ENCODE results near the gene GPR161.
A peak's percentile ranks its signal among the peaks of the same experiment; 100 is the strongest.

GPR161 gene

DNA sequence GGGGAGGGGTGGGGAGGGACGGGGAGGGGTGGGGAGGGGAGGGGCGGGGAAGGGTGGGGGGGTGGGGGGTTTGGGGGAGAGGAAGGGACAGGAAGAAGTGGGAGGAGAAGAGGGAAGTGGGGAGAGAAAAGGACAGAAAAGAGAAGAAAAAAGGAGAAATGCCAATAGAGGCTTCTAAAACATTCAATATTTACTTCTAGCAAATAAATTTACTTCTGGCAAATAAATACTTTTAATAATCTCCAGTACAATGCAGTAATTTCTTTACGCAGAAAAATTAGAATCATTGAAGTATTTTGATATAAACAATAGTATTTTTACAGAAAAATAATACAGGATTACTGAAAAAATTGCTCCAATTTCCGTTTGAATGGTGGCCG is 9.4 kb upstream of the GPR161 start:
- DNase-seq, result no peak

DNA sequence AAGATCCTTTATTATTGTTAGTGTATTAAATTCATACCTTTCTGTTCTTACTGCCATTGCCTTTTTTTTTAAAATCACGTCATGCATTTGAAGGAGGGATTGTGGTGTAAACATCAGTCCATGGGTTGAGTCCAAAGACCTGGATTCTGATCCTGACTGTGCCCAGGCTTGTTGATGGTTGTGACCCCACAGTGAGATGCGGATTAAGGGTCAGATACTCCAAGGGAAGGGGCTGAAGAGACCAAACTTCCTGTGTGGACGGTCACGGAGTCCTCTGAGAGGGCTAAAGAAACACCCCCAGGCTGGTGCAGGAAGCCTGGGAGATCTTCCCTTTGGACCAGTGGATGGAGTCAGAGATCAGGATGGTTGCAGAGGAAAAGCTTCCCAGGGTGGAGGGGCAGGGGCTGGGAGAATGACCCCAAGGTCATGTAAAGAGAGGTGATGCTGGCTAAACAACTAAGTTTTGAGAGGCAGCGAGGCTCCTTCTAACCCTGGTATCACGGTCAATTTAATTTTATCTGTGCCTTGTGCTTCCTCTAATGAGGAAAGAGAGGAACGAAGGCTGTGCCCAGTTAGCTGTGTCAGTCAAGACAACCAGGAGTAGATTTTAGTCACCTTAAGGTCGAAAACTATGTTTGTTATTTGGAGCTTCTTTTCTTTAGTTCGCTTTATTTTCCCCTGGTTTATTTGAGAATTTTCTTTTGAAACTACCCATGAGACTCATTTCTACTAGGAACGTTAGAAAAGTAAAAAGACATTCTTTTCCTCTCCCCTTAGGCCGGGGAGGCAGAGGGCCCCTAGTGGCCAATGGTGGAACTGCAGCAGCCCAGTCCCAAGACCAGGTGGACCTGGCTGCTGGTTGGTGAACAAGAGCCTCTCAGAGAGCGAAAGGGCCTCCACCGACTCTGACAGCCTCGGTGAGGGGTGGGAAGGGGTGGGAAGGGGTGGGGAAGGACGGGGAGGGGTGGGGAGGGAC is 8.7 kb upstream of the GPR161 start:
- peak; percentile 20 for DNase-seq

DNA sequence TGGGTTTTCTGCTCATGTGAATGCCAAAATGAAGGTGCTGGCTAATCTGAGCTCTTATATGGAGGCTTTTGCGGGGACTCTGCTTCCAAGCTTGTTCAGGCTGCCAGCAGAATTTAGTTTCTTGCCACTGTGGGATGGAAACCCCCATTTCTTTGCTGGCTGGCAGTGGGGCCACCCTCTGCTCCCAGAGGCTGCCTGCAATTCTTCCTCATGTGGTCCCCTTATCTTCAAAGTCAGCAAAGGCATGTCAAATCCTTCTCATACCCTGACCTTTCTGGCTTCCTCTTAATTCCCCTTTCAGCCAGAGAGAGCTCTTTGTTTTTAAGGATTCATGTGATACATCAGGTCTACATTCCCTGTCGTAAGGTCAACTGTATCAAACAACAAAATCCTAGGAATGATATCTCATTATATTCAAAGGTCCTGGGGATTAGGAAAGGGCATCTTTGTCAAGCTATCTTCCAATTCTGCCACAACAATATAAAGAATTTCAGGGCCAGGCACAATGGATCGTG is 5.2 kb upstream of the GPR161 start:
- no peak for DNase-seq

DNA sequence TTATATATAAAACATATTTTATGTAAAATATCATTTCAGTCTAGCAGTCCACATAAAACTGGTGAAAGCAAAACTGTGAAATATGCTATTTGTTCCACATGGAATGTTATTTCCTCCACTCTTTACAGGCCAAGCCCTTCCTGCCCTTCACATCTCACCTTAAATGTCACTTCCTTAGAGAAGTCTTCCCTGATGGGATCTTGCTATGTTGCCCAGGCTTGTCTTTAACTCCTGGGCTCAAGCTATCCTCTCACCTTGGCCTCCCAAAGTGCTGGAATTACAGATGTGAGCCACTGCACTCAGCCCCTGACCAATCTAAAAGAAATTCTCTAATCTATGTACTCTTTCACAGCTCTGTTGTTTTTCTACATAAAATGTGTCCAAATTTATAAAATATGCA is 2.3 kb upstream of the GPR161 start:
- no peak for DNase-seq

DNA sequence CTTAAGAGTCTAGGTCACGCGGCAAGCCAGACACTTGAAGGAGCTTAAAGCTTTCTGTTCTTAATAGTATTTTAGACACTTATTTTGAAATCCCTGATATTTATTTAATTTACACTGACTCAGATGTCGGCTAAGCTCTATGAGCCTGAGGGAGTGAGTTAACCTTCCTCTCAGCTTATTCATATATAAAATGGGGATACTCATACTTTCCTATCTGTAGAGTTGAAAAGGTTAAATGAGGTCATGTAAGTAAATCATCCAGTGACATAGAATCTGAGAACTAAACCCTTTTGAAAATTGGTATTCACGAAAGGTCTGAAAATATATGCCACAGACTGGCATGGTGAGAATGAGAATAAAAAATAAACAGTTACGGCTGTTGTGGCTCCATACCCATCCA is 1.4 kb upstream of the GPR161 start:
- DNase-seq, result no peak

DNA sequence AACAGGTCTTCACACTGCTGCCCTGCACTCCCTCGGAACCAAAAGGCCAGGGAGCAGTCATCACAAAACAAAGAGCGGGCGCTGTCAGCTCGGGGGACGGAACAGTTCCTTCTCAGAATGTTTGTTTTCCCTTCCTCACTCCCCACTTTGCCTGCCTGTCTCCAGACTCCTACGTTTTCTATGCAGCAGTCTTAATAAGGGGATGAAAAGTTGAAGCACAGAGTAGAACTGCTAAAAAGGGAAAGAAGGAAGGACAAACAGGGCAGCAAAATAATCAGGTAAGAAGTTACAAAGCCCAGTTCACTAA is 738 bp upstream of the GPR161 start:
- no peak for DNase-seq

DNA sequence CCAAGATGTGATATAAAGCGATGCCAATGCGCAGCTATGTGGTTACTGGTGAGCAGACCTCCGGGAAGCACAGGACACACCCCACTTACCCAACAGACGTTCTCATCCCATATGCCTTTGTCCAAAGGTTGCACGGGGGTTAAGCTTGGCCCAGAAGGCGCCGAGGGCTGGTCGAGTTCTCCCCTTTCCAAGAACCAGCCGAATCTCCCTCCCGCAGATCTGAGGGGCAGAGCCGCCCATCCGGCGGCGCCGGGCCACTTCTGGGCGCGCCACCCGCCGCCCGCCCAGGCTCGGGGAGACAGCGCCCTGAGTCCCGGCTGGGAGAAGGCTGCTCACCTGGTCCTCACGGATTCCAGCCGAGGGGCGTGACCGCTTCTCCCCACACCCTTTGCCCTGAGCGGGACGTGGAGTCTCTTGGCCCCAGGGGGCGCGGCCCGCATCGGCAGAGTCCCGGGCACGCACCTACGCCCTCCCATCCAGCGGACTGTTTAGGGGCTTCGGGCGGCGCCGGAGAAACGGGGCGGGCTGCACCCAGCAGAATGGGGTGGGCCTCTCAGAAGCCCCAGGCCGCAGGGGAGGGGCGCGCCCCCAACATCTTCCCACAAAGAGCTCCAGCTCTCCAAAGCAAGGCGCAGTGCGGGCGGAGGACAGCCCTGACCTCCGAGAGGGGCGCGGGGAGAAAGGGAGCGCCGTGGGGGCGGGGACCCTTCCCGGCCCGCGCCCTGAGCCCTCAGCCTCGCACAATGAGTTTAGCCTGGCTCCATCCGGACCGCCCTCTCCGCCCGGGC is 615 bp downstream of the GPR161 start:
- no peak for DNase-seq

DNA sequence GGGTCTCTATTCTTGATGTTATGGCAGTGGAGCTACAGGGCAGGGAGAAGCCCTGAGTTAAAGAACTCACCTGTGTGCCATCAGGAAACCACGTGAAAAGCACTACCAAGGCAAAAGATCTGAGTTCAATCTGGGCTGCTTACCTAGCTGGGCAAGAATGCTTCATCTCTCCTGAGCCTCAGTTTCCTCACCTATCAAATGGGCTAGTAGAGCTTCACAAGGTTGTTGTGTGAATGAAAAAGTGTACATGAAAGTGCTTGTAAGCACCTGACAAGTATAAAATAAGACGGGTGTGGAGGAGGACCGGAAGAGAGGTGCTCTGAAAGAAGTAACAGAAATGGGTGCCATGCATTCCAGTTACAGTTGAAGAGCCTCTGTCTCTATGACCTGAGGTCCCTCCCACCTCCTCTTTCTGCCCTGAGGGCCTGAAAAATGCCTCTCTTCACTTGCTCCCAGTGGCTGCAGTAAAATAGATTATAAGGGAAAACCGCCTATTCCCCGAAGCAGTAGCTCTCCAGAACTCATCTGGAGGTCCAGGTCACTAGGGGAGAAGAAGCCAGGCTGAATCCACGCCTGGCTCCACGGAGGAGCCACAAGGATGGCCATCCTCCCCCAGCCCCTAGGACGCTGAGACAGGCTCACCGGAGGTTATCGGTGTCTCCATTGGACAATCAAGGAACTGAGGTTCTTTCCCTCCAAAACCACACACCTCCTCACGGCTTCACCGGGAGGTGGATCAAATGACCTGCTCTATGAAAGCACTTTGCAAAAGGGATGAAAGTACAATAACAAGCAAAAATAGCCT is 1.4 kb downstream of the GPR161 start:
- DNase-seq, result no peak

DNA sequence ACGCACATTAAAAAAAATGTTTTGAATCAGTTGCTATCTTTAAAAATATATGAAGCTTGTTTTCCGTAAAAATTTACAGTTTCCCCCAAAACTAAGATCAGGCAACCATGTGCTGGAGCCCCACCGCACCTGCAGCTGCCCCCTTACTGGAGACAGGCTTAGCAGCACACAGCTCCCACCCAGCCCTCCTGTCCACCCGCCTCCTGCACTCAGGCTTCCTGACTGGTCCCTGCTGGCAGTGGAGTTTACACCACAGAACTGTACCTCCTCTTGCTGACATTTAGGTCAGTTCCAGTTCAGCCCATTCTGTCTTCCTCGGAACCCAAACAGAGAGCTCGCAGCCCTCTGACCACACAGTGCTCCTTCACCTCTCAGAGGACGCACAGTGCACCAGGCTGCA is 2.1 kb downstream of the GPR161 start:
- DNase-seq, result no peak

DNA sequence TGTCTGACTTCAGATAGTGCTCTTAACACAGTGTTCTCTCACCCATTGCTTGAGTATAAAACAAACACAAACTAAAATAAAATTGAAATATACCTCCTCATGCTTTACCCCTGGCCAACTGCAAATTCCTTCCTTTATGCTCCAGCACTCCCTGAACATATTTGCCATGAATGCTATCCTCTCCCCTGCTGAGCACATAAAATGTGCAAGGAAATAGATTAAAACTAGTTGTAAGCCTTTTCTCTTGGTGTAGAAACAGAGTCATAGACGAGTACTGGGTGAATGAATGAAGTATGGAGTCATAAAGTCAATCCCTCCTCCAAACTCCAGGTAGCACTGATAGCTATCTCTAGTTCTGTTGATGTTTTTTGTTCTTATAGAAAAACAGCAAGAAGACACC is 2.6 kb downstream of the GPR161 start:
- DNase-seq, result no peak

DNA sequence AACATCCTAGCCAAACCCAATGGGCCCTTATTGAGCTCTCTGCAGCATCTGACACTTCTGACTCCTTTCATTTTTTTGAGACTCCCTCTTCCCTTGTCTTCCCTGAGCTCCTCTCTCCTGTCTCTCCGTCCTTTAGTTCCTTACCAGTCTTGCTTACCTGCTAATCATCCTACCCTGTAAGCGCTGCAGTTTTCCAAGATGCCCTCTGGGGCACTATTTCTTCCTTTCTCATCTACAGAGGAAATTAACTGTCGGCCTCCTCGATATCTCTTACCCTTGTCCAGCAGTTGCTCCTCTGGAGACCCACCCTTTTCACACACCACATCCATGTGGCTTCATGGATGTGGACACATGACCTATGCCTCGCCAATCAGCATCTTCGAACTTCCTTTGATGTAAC is 6.8 kb downstream of the GPR161 start:
- DNase-seq, result no peak

DNA sequence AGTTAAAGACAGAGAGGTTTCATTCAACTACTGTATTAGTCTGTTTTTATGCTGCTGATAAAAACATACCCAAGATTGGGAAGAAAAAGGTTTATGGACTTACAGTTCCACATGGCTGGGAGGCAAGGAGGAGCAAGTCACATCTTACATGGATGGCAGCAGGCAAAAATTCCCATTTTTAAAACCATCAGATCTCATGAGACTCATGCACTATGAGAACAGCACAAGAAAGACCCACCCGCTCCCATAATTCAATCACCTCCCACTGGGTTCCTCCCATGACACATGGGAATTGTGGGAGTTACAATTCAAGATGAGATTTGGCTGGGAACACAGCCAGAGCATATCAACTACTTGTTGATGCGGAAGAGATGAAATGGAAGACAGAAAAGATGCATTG is 9.2 kb downstream of the GPR161 start:
- no peak for DNase-seq

DNA sequence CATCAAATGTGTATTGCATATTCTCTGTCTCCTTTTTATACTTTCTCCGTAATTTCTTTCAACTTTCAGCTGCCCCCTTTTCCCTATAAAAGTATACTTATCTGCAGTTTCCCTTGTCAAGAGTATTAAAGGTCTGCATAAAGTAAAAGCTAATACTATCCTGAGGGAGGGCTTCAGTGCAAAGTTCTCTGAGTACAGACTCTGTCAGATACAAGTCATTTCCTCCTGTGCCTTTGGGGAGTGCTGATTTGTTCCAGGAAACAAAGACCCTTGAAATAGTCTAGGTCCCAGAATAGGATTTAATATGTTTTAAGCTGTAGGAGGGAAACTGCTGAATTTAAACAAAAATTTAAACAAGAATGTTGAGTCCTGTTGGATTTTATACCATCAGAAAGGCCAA is 11.7 kb downstream of the GPR161 start:
- DNase-seq, result no peak

DNA sequence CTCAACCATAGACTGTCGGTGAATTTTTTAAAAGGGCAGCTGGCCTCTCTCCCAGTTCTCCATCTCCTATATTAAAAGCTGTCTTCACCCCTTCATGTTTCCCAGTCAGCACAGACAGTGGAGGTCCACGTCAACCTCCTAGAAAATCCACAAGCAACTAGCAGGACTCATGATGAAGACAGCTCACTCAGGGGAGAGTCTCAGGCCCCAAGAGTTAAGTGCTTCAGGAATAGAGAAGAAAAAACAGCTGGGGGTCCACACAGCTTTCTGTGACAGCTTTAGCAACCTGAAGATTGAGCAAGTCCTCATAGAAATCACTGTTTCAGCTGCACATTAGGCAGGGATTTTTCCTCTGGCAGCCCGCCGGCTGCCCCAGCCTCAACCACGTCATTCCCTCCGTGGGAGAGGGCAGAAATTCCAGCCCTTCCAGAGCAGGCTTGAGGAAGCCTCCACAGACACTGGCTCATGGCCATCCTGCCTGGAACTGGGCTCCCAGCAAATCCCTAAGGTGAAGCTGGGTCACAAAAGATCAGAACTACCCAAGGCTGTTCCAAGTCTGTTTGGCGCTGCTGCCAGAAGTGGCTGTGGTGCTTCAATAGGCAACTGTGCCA is 15.2 kb downstream of the GPR161 start:
- no peak for DNase-seq

DNA sequence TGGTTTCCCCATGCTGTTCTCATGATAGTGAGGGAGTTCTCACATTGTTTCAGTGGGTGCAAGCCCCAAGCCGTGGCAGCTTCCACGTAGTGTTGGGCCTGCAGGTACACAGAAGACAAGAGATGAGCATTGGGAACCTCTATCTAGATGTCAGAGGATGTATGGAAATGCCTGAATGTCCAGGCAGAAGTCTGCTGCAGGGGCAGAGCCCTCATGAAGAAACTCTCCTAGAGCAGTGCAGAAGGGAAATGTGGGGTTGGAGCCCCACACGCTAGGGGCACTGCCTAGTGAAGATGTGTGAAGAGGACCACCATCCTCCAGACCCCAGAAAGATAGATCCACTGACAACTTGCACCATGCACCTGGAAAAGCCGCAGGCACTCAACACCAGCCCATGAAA is 17.0 kb downstream of the GPR161 start:
- no peak for DNase-seq

DNA sequence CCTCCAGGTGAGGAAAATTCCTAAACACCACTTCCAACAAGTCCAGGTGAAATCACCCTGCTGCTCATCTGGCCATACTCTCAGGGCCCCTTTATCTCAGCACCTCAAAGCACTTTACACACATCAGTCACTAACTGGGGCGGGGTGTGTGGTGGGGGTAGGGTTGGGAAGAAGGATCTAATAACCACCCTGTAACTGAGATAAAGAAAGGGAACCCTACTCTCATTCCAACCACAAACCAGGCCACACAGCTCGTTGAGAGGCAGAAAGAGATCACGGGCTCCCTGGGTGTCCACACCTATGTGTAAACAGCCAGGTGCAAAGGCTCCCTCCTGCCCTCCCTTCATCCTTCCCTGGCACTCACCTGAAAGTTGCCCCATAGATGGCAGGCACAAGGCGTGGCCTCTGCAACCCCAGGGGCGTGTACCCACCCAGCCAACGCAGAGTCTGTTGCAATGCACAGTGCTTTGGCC is 20.4 kb downstream of the GPR161 start:
- DNase-seq, result no peak

DNA sequence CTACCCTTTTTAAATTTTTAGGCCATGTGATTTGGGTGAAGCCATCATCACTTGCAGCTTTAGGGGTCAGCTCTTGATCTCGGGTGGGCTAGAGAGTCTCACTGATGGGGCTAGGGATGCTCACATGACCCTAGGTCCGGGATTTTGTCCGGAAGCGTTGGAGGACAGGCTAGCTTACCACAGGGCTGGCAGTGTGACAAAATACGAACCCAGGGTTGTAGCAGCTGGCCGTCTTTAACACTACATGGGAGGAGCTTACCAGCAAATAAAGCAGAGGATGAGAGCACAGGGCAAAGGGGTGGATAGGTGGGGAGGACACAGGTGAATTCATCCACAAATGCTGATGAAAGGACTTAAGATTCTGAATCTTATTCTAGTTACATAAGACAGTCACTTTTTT is 21.9 kb downstream of the GPR161 start:
- no peak for DNase-seq

DNA sequence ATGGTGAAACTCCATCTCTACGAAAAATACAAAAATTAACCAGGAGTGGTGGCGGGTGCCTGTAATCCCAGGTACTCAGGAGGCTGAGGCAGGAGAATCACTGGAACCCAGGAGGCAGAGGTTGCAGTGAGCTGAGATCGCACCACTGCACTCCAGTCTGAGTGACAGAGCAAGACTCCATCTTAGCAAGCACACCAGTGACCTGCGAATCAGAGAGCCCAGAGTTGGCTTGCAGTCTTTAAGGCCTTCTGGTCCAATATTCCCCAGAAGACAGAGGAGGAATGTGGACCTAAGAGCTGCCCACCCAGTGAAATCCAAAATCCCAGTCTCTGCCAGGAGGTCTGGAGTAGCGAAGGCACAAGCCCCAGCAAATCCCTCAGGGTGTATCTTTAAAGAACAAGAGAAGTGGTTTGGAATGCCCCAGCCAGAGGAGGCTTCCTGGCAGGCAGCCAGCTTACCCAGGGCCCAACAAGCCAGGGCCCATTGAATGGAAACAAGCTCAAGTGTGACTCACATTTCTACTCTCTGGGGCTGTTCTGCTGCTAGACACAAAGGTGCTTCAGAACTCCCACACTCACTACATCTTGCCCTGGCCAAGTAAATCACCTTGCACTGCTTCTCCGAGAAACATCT is 23.9 kb downstream of the GPR161 start:
- DNase-seq, result no peak

DNA sequence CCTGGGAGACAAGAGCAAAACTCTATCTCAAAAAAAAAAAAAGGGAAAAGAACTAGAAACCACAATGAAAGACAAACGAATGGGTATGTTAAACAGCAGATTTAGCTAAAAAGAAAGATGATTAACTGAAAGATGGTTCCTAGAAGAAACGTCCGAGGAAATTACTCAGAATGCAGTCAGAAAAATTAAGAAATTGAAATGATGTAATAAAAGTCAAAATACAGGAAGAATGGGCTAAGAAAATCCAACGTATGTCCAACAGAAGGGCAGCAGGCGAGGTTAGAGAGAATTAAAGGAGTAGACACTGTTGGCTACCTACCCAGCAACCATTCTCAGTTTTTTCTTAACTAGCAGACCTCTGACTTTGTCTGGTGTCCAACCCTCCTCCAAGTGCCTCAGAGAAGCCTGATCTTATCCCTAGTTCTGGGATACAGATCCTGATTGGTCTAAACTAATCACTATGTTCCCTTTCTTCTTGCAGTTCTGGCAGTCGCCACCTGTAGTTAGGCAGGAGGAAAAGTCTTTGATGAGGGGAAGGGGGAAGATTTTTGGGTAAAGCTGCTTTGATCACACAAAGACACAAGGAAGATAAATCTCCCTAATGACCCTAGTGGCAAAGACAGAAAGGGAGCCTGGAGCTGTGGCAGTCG is 25.7 kb downstream of the GPR161 start:
- no peak for DNase-seq

DNA sequence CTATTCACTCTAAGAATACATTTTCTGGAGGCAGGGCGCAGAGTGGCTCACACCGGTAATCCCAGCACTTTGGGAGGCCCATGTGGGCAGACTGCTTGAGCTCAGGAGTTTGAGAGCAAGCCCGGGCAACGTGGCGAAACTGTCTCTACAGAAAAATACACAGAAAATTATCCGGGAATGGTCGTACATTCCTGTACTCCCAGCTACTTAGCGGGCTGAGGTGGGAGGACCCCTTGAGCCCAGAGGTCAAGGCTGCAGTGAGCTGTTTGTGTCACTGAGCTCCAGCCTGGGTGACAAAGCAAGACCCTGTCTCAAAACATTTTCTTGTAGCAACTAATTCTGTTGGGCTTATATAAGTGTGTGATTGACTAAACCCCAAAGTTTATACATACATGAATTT is 30.5 kb downstream of the GPR161 start:
- DNase-seq, result no peak

DNA sequence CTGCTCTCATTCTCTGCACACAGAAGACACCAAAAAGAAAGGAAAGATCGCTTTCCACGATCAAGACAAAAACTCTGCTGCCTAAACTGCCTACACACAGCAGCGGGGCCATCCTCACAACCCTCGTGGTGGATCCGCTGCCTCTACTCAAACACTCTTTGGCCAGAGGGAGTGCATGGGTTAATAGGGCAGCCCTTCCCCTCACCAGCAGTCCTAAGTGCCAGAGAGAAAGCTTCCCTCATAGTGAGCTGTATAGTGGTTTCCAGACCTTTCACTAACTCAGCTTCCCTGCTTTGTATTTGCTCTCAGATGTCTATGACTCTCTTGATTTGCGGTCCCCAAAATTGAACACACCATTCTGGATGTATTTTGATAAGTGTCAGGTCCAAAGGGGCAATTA is 30.9 kb downstream of the GPR161 start:
- DNase-seq, result no peak

DNA sequence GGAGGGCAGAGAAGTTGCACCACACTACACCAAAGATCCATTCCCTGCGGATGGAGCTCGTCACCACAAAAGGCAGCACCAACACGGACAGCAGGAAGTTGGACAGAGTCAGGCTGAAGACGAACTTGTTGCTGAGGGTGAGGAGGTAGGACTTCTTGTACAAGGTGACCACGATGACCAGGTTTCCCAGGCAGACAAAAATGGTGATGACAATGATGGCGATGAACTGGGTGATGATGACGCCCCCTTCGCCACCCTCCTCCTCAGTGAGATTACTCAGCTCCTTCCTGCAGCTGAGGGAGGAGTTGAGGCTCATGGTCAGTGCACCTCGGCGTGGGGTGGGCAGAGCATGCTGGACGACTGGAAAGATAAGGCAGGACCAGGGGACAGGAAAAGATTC is 32.2 kb downstream of the GPR161 start:
- DNase-seq, result no peak

Data from NCI-H1436 treated with DMSO at 0.1 percent for 48 hours (cell line).